HAP-1 (cell line): ENCODE measurements around the gene PPM1D.
"Not testable (repeated sequence)": the region's sequence is repeated elsewhere in the genome, so short reads cannot be mapped to it uniquely, and the experiment has no call there.

Source experiments
- DNase-seq, 2 experiments: peaks; one replicate each; pipeline ENCODE4 v3.0.0-alpha.2; 2016 to 2020; ENCODE audit warnings: low spot score in 2 of 2
- H3K27me3 ChIP-seq: fragments of 250-450 bp; sonication (Bioruptor Pico); 2 replicates; pipeline ENCODE4 v1.5.1; 2020; ENCODE audit warnings: low read depth, mild to moderate bottlenecking, moderate library complexity
- H3K36me3 ChIP-seq: fragments of 250-450 bp; sonication (Bioruptor Pico); replicated peaks from 2 replicates; pipeline ENCODE4 v1.5.1; 2020; ENCODE audit warnings: mild to moderate bottlenecking
- H3K4me1 ChIP-seq: fragments of 250-450 bp; sonication (Bioruptor Pico); 2 replicates; pipeline ENCODE4 v1.5.1; 2020; ENCODE audit warnings: mild to moderate bottlenecking
- H3K4me3 ChIP-seq: fragments of 250-450 bp; sonication (Bioruptor Pico); 2 replicates; pipeline ENCODE4 v1.5.1; 2020; ENCODE audit warnings: mild to moderate bottlenecking, moderate library complexity
- H3K9me3 ChIP-seq: fragments of 250-450 bp; sonication (Bioruptor Pico); 2 replicates; pipeline ENCODE4 v1.5.1; 2020; ENCODE audit warnings: mild to moderate bottlenecking, moderate library complexity
- in situ Hi-C: fragments of 300-500 bp; cut with MboI; formaldehyde crosslinking; loops from 3 replicates; pipeline ENCODE4 v1.14.3; 2020; ENCODE audit warnings: low sequenced_read_pairs, inconsistent platforms, mixed read lengths

The PPM1D gene

DNA sequence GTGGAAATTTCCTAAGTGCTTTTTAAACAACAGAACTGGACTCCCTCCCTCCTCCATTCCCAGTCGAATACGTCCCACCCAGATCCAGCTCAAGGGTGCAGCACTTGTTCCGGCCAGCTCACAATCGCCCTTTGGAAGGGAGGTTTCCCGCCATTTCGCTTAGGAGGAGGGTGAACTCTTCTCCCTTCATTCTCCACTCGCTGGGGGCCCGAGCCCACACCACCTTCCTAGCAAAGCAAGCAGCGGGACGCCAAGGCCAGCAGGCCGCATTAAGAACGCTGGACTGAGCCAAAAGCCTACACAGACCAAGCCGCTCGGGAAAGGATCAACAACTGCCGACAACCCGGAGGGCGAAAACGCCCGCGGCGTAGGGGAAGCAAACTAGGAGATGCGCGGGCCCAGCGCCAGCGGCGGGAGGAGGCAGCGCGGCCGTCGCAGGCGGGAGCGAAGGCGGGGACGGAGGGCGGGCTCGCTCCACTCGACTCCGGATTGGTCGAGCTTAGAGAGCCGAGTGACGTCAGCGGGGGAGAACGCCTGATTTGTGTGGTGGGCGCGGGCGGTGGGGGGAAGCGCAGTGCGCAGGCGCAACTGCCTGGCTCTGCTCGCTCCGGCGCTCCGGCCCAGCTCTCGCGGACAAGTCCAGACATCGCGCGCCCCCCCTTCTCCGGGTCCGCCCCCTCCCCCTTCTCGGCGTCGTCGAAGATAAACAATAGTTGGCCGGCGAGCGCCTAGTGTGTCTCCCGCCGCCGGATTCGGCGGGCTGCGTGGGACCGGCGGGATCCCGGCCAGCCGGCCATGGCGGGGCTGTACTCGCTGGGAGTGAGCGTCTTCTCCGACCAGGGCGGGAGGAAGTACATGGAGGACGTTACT is at the start of gene PPM1D:
Gene PPM1D, plus strand, starts transcription at position 574 of the 870 bp plus-strand sequence. Its CDS starts 222 bp downstream, at position 796.
- Histone ChIP-seq H3K9me3 (no peaks in the 10 kb centered on the region), H3K27me3 (no peaks in the 10 kb centered on the region), H3K4me1 (peaks cover 23% of the 10 kb centered on the region), H3K4me3 (peak within 1 kb of the TSS; percentile 94), H3K36me3 (peaks cover 8% of the 10 kb centered on the region)
- DNase-seq, result peak; percentile 97 to 99
- in situ Hi-C loops, result no loop called here

DNA sequence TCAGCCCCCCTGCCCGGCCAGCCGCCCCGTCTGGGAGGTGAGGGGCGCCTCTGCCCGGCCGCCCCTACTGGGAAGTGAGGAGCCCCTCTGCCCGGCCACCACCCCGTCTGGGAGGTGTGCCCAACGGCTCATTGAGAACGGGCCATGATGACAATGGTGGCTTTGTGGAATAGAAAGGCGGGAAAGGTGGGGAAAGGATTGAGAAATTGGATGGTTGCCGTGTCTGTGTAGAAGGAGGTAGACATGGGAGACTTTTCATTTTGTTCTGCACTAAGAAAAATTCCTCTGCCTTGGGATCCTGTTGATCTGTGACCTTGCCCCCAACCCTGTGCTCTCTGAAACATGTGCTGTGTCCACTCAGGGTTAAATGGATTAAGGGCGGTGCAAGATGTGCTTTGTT is 47.7 kb upstream of the PPM1D start:
- H3K9me3 ChIP-seq, H3K4me1 ChIP-seq, DNase-seq, H3K27me3 ChIP-seq, in situ Hi-C loops, H3K36me3 ChIP-seq, H3K4me3 ChIP-seq: not testable (repeated sequence)

DNA sequence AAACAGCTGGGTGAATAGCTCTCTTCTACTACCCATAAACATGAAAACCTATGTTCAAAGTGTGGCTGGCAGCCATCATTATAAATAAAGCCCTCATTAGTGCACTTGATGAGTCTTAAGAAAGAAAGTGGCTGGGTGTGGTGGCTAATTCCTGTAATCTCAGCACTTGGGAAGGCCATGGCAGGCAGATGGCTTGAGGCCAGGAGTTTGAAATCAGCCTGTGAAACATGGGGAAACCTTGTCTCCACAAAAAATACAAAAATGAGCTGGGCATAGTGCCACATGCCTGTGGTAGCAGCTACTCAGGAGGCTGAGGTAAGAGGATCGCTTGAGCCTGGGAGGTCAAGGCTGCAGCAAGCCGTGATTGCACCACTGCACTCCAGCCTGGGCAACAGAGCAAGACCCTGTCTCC is 45.6 kb upstream of the PPM1D start:
- no peak overlapping the region for H3K4me3 ChIP-seq
- H3K36me3 ChIP-seq, result no peaks in the 10 kb centered on the region
- H3K27me3 ChIP-seq, result no peaks in the 10 kb centered on the region
- peaks cover 9% of the 10 kb centered on the region; the same call in 1 of the 2 replicates for H3K9me3 ChIP-seq
- no peaks in the 10 kb centered on the region for H3K4me1 ChIP-seq
- DNase-seq, result no peak
- in situ Hi-C loops, result no loop called here

DNA sequence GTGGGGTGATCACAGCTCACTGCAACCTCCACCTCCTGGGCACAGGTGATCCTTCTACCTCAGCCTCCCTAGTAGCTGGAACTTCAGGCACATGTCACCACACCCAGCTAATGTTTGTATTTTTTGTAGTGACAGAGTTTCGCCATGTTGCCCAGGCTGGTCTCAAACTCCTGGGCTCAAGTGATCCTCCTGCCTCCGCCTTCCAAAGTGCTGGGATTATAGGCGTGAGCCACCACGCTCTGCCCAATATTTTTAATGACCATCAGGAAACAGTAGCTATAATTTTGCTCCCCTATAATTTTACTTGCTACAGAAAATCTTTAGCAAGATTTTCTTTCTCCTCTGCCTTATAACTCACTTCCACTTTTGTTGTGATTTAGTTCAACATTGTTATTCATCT is 44.2 kb upstream of the PPM1D start:
- no peak for DNase-seq
- peaks cover 9% of the 10 kb centered on the region; the same call in 1 of the 2 replicates for H3K9me3 ChIP-seq
- in situ Hi-C loops, result no loop called here
- H3K36me3 ChIP-seq, result no peaks in the 10 kb centered on the region
- no peaks in the 10 kb centered on the region for H3K4me1 ChIP-seq
- H3K4me3 ChIP-seq, result no peak overlapping the region
- H3K27me3 ChIP-seq, result no peaks in the 10 kb centered on the region

DNA sequence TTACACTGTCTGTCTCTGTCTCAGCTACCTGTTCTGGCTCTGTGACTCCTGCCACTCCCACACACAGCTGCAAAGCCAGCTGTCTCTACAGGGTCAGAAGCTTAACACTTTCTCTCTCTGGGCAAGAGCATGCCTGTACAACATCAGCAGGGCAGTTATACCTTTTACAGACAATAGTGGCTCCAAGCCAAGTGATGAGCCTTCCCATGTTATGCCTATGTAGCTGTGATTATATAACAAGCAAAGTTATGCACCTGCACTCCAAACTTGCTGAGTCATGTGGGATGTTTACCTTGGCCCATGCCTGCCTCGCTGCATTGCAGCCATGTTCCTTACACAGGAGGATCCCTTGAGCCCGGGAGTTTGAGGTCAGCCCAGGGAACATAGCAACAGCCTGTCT is 42.2 kb upstream of the PPM1D start:
- H3K27me3 ChIP-seq, result no peaks in the 10 kb centered on the region
- in situ Hi-C loops, result no loop called here
- no peak for DNase-seq
- no peaks in the 10 kb centered on the region for H3K36me3 ChIP-seq
- no peak overlapping the region for H3K4me3 ChIP-seq
- no peaks in the 10 kb centered on the region for H3K4me1 ChIP-seq
- peaks cover 9% of the 10 kb centered on the region; the same call in 1 of the 2 replicates for H3K9me3 ChIP-seq

DNA sequence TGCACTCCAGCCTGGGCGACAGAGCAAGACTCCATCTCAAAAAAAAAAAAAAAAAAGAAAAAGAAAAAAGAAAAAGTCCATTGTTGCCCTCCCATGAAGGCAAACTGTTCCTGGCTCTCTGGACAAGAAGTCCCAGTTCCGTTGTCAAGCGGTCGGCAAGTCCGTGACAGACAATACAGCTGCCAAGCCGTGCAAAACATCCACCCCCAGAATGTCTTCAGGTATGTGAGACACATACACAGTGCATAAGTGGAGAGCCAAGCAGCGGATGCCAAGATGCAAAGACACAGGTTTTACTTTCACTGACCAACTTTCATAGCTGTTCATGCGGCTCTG is 40.4 kb upstream of the PPM1D start:
- no peak for DNase-seq
- H3K36me3 ChIP-seq, result no peaks in the 10 kb centered on the region
- H3K4me1 ChIP-seq, result no peaks in the 10 kb centered on the region
- in situ Hi-C loops, result no loop called here
- peaks cover 9% of the 10 kb centered on the region; the same call in 1 of the 2 replicates for H3K9me3 ChIP-seq
- H3K4me3 ChIP-seq, result no peak overlapping the region
- H3K27me3 ChIP-seq, result no peaks in the 10 kb centered on the region

DNA sequence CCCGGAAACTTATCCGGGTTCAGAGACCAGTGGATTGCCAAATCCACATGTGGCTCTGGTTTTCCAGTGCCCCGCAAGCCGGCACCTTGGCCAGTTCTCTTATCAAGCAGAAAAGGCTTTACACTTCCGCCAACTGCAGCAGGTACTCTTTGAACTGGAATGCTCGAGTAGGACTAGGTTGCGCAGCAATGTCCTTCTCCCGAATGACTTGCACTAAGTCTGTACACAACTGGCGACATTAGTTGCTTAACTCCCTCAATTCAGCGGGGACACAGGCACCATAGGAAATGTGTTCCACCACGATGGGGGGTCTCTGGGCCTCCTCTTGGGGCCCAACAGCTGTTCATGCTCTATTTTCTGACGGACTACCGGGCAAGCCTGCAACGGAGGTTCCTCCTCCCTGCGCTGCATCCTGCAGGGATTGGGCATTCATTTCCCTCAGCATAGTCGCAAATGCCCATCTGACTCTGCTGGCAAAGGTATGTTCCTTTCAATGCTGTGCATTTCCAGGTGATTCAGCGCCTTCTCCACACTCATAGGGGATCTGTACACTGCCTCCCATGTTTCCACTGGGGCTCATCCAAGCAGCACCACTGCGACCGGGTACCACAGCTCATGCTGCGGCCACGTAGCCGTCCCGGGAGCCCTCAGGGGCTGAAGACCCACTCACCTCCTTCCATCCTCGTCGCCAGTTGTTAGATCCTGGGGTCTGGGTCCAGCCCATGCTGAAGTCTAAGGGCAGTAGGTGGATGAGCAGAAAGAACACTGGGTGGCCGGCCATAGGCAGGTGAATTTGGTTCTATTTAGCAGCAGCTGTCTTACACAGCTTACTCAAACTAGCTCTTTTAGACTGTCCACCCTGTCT is 39.8 kb upstream of the PPM1D start:
- Histone ChIP-seq H3K4me1 (no peaks in the 10 kb centered on the region), H3K27me3 (no peaks in the 10 kb centered on the region), H3K4me3 (no peak overlapping the region), H3K36me3 (no peaks in the 10 kb centered on the region), H3K9me3 (peaks cover 9% of the 10 kb centered on the region; the same call in 1 of the 2 replicates)
- DNase-seq, result no peak
- in situ Hi-C loops, result no loop called here

DNA sequence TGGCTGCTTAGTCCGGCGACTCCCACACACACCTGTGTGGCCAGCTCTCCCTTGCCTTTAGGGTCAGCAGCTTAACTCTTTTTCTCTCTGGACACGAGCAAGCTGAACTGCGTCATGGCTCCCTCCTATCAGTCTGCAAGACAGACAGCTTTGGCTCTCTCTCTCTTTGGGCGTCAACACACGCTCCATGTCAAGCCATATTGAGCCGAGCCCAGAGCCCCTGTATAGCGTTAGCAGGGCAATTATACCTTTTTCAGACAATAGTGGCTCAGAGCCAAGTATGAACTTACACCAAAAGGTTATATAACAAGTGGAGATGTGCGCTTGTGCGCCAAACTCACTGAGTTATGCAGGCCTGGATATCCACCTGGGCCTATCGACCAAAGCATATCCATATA is 39.1 kb upstream of the PPM1D start:
- Histone ChIP-seq H3K27me3 (no peaks in the 10 kb centered on the region), H3K4me1 (no peaks in the 10 kb centered on the region), H3K36me3 (no peaks in the 10 kb centered on the region), H3K9me3 (peaks cover 9% of the 10 kb centered on the region; the same call in 1 of the 2 replicates), H3K4me3 (no peak overlapping the region)
- no peak for DNase-seq
- in situ Hi-C loops, result no loop called here

DNA sequence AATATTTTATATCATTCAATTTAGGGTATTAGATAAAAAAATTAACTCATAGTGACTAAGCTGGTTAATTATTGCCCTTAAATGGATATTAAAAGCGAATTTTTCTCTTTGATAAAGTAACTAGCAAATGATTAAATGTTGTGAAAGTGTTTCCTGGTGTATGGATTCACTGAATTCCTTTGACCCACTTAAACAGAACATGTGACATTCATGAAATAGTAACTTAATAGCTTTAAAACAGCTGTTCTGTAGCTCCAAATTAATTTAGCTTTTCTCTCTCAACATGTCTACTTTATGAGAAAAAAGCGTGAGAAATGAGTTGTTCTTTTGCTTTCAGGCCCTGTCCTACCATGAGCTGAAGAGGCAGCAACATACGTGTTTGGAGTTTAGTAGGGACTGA is 37.6 kb upstream of the PPM1D start:
- Histone ChIP-seq H3K36me3 (no peaks in the 10 kb centered on the region), H3K4me3 (no peak overlapping the region), H3K4me1 (no peaks in the 10 kb centered on the region), H3K9me3 (peaks cover 5% of the 10 kb centered on the region; the same call in 1 of the 2 replicates), H3K27me3 (no peaks in the 10 kb centered on the region)
- DNase-seq, result no peak
- in situ Hi-C loops, result no loop called here

DNA sequence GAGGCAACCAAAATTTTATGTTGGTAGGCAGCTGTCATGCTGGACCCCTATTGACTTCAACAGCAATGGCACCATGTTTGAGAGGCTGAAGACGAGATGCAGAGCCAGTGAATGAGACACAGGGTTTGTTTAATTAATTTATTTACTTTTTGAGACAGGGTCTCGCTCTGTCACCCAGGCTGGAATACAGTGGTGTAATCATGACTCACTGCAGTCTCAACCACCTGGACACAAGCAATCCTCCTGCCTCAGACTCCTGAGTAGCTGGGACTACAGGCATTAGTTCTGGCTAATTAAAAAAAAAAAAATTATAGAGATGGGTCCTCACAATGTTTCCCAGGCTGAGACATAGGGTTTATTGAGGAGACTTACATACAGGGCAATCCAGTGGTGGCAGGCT is 36.2 kb upstream of the PPM1D start:
- DNase-seq, result no peak
- Histone ChIP-seq H3K9me3 (no peaks in the 10 kb centered on the region), H3K4me3 (no peak overlapping the region), H3K36me3 (no peaks in the 10 kb centered on the region), H3K4me1 (no peaks in the 10 kb centered on the region), H3K27me3 (no peaks in the 10 kb centered on the region)
- in situ Hi-C loops, result no loop called here

DNA sequence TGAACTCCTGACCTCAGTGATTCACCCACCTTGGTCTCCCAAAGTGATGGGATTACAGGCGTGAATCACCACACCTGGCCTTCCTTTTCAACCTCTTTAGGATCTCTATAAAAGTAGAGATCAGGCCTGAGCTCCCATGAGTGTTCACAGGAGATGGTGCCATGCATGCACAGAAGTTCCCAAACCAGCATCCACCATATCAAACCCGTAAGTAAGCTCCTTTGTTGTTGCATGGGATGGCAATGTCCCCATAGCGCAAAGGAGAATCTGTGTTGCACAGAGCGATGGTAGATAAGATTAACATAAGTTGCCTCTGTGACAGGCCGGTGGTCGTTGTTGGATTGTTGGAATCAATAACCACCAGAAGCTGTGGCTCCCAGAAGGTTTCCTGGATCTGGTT is 34.8 kb upstream of the PPM1D start:
- DNase-seq, result no peak
- in situ Hi-C loops, result no loop called here
- H3K9me3 ChIP-seq, result no peaks in the 10 kb centered on the region
- H3K27me3 ChIP-seq, result no peaks in the 10 kb centered on the region
- no peaks in the 10 kb centered on the region for H3K36me3 ChIP-seq
- H3K4me1 ChIP-seq, result no peaks in the 10 kb centered on the region
- H3K4me3 ChIP-seq, result no peak overlapping the region

DNA sequence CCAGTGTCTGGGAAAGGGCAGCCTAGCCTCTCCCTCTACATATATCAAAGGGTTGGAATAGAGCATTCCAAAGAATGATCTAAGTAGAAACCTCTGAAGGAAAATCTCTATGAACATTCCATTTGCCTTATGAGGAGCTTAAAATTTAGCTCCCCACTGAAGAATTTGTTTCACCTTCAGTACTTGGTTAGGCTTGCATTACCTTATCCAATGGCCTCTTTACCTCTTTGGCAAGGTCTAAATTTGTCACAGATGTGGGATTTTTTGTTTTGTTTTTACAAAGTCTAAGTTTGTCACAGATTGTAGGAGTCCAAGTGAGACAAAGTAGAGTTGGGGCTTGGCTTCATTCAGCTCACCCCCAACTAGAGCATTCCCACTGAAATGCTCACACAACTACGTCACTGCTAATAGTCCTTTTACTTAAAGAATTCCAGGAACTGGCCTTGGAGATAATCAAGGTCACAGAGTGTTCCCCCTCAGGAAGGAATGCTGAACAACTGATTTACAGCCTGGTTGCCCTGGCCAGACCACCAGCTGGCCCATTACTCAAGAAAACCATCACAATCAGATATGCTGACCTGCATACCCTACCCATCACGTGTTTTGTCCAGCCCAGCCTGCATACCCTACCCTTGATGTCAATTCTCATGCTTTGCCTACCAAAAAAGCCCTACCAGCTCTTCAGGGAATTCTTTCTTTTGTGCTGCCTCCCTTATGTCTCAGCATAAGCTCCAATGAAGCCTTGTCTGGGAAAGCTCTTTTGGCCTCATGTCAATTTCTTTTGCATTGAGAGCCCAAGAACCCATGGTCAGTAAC is 26.5 kb upstream of the PPM1D start:
- Histone ChIP-seq H3K4me3 (no peak overlapping the region), H3K9me3 (no peaks in the 10 kb centered on the region), H3K4me1 (no peaks in the 10 kb centered on the region), H3K36me3 (no peaks in the 10 kb centered on the region), H3K27me3 (no peaks in the 10 kb centered on the region)
- in situ Hi-C loops, result no loop called here
- no peak for DNase-seq

DNA sequence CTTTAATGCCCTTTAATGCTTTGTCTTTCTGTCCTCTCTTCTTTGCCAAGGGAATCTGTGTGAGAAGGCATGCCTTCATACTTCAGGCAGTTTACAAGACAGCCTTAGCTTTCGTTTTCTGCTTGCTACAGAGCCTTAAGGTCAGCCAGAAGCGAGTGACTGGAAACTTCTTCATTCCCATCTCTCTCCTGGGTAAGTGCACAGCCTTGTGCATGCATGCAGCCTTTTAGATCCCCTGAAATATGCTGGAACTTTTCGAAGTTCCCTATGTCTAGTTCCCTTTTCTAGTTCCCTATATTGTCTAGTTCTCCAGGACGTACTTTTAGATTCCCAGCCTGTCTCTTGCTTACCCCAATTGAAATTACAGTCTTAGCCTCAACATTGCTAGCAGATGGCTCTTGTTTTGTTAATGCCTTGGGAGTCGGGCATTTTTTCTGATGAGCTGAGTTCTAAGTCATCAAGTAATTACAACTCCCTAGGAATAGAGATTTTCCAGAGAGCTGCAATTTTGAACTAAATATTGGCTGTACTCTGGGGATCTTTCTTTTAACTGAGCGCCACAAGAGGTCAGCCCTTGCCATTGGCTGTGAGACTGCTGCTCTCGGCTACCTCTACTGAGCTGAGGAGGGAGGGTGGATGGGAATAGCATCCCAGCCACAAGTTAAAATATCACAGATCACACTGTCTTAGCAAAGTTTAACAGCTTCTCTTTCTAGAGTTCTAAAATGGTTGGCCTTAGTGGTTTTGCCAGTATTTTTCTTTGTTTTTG is 22.7 kb upstream of the PPM1D start:
- Histone ChIP-seq H3K36me3 (no peaks in the 10 kb centered on the region), H3K4me1 (no peaks in the 10 kb centered on the region), H3K27me3 (no peaks in the 10 kb centered on the region), H3K4me3 (no peak overlapping the region), H3K9me3 (no peaks in the 10 kb centered on the region)
- in situ Hi-C loops, result no loop called here
- DNase-seq, result no peak
